Thyroid gland (tissue), 4 donors: ENCODE measurements around the gene IPPK. TPM values are rescaled to one million over a fixed set of nuclear protein-coding genes. Genes with fewer than 3 reads are reported as not detected.

ENCODE experiments used
- DNase-seq, 2 donors: peaks; one replicate each; pipeline ENCODE4 v3.0.0-alpha.2; 2019
- H3K27ac ChIP-seq, 3 donors: fragments of 200-600 bp; sonication (generic); 1 replicate in 2 of 3; 2 replicates in 1 of 3; pipeline ENCODE4 v1.5.1; 2016 to 2019; ENCODE audit warnings: mild to moderate bottlenecking in 1 of 3, moderate library complexity in 1 of 3
- H3K27me3 ChIP-seq: fragments of 200-600 bp; sonication (generic); one replicate; pipeline ENCODE4 v1.5.1; 2019
- H3K36me3 ChIP-seq, 2 donors: fragments of 200-600 bp; sonication (generic); one replicate each; pipeline ENCODE4 v1.5.1; 2016 to 2019
- H3K4me1 ChIP-seq, 2 donors: fragments of 200-600 bp; sonication (generic); one replicate each; pipeline ENCODE4 v1.5.1; 2017 to 2019
- H3K4me3 ChIP-seq, 3 donors: fragments of 200-600 bp; sonication (generic); replicated peaks in 1 of 3; 1 replicate in 2 of 3; 2 replicates in 1 of 3; pipeline ENCODE4 v1.5.1; 2016; ENCODE audit warnings: mild to moderate bottlenecking in 1 of 3
- H3K9me3 ChIP-seq: fragments of 200-600 bp; sonication (generic); one replicate; pipeline ENCODE4 v1.5.1; 2017
- CTCF ChIP-seq, 6 experiments: fragments of 200-600 bp in 3 of 6; fragments of 450-650 bp in 3 of 6; sonication (generic) in 3 of 6; IDR thresholded peaks; one replicate each; pipeline ENCODE4 v1.5.1; 2016 to 2019; ENCODE audit warnings: antibody characterized with exemption in 6 of 6, mild to moderate bottlenecking in 2 of 6, inconsistent platforms in 1 of 6, moderate library complexity in 1 of 6
- POLR2A ChIP-seq, 2 donors: fragments of 450-650 bp; IDR thresholded peaks; one replicate each; pipeline ENCODE4 v1.6.1; 2017; ENCODE audit warnings: antibody characterized with exemption in 2 of 2, mild to moderate bottlenecking in 2 of 2, moderate library complexity in 1 of 2
- WGBS, 2 donors: methylation state at CpG; one replicate each; pipeline ENCODE4 v1.1.5; 2017; 5-methylcytosine and 5-hydroxymethylcytosine counted together
- intact Hi-C: fragments of 100-400 bp; cut with DNase I; formaldehyde crosslinking; loops from one replicate; pipeline ENCODE4 v1.15.1; 2023
- total RNA-seq, 4 donors: library from RNA; depleted of rRNA; stranded (reverse); fragments of >200 nt; gene quantifications; one replicate each; pipeline ENCODE4 v1.2.3, GENCODE V29; 2016

The IPPK gene
- total RNA-seq, 4 donors from 2014 or later = 6.3 to 12.2 (median 10.2) TPM

- TF ChIP-seq POLR2A (IDR thresholded peaks at IDR 0.05) = no peak
- TF ChIP-seq CTCF (IDR thresholded peaks at IDR 0.05) = no peak
- no peak overlapping the region for H3K27ac ChIP-seq
- no peak overlapping the region for H3K4me3 ChIP-seq
- WGBS, 2 donors = 5 to 12% methylated on average over 2 of the region's 2 CpGs
- DNase-seq = peak; percentile 17 to 21
- intact Hi-C loops = no loop called here
- H3K4me1 ChIP-seq = peaks cover 5 to 24% of the 10 kb centered on the region in 2 donors
- no peaks in the 10 kb centered on the region for H3K36me3 ChIP-seq
- H3K9me3 ChIP-seq = no peaks in the 10 kb centered on the region
- H3K27me3 ChIP-seq = no peaks in the 10 kb centered on the region
These were observed 62.8 kb downstream of the IPPK start for GRCh38 chr9:92607088-92607487.

GRCh38 chr9:92605224-92605623 lies 64.7 kb downstream of the IPPK start:
- no peaks in the 10 kb centered on the region for H3K36me3 ChIP-seq
- peaks cover 5 to 17% of the 10 kb centered on the region in 2 donors for H3K4me1 ChIP-seq
- no peak overlapping the region for H3K27ac ChIP-seq
- H3K4me3 ChIP-seq = no peak overlapping the region
- no peak for DNase-seq
- TF ChIP-seq POLR2A (IDR thresholded peaks at IDR 0.05) = no peak
- TF ChIP-seq CTCF (IDR thresholded peaks at IDR 0.05) = no peak
- H3K9me3 ChIP-seq = no peaks in the 10 kb centered on the region
- 95 to 98% methylated on average over 5 of the region's 5 CpGs for WGBS, 2 donors
- intact Hi-C loops = no loop called here
- H3K27me3 ChIP-seq = no peaks in the 10 kb centered on the region

GRCh38 chr9:92603990-92604389 lies 65.9 kb downstream of the IPPK start:
- no peak for DNase-seq
- Histone ChIP-seq H3K27ac (no peak overlapping the region), H3K9me3 (no peaks in the 10 kb centered on the region), H3K4me1 (peaks cover 5 to 17% of the 10 kb centered on the region in 2 donors), H3K27me3 (no peaks in the 10 kb centered on the region), H3K4me3 (no peak overlapping the region), H3K36me3 (no peaks in the 10 kb centered on the region)
- no peak for TF ChIP-seq POLR2A (IDR thresholded peaks at IDR 0.05)
- no peak for TF ChIP-seq CTCF (IDR thresholded peaks at IDR 0.05)
- WGBS, 2 donors = 95 to 99% methylated on average over 5 of the region's 5 CpGs
- intact Hi-C loops = no loop called here

GRCh38 chr9:92603100-92603499 lies 66.8 kb downstream of the IPPK start:
- H3K27me3 ChIP-seq = no peaks in the 10 kb centered on the region
- WGBS, 2 donors = 93 to 95% methylated on average over 5 of the region's 5 CpGs
- H3K36me3 ChIP-seq = no peaks in the 10 kb centered on the region
- H3K4me1 ChIP-seq = peaks cover 5 to 15% of the 10 kb centered on the region in 2 donors
- DNase-seq = no peak
- no peaks in the 10 kb centered on the region for H3K9me3 ChIP-seq
- H3K4me3 ChIP-seq = no peak overlapping the region
- H3K27ac ChIP-seq = no peak overlapping the region
- no peak for TF ChIP-seq POLR2A (IDR thresholded peaks at IDR 0.05)
- no peak for TF ChIP-seq CTCF (IDR thresholded peaks at IDR 0.05)
- intact Hi-C loops = no loop called here

GRCh38 chr9:92602413-92602812 lies 67.5 kb downstream of the IPPK start:
- H3K27me3 ChIP-seq = no peaks in the 10 kb centered on the region
- no peak overlapping the region for H3K4me3 ChIP-seq
- no peak for TF ChIP-seq POLR2A (IDR thresholded peaks at IDR 0.05)
- TF ChIP-seq CTCF (IDR thresholded peaks at IDR 0.05) = no peak
- DNase-seq = no peak
- WGBS, 2 donors = 95 to 97% methylated on average over 7 to 10 of the region's 10 CpGs
- no peak overlapping the region for H3K27ac ChIP-seq
- peaks cover 4 to 9% of the 10 kb centered on the region in 2 donors for H3K4me1 ChIP-seq
- H3K9me3 ChIP-seq = no peaks in the 10 kb centered on the region
- no peaks in the 10 kb centered on the region for H3K36me3 ChIP-seq
- intact Hi-C loops = no loop called here
